ENCODE results near the gene WDR49.

WDR49 gene

GRCh38 chr3:167450195-167450594 lies 203.5 kb downstream of the WDR49 start:
- Histone ChIP-seq H3K9me3 (ENCODE audit: insufficient read depth, low read length) (no peaks in the 10 kb centered on the region), H3K9ac (ENCODE audit: low read length) (no peak overlapping the region), H2AFZ (ENCODE audit: low read depth, low read length) (no peak overlapping the region), H3K27ac (ENCODE audit: low read length) (no peak overlapping the region), H3K4me1 (ENCODE audit: low read length) (peaks cover 8% of the 10 kb centered on the region; the same call in 1 of the 2 replicates), H4K20me1 (ENCODE audit: insufficient read depth, low read length) (no peaks in the 10 kb centered on the region), H3K27me3 (ENCODE audit: low read depth, low read length) (no peaks in the 10 kb centered on the region), H3K79me2 (ENCODE audit: low read length) (no peaks in the 10 kb centered on the region), H3K4me2 (ENCODE audit: low read length) (peak overlapping the region; percentile 32), H3K36me3 (replicated peaks; ENCODE audit: low read depth, low read length) (no peaks in the 10 kb centered on the region), H3K4me3 (ENCODE audit: low read length) (no peak overlapping the region)
- TF ChIP-seq CTCF (IDR thresholded peaks at IDR 0.05; ENCODE audit: low read depth, low read length) = no peak
- TF ChIP-seq EZH2phosphoT487 (IDR thresholded peaks at IDR 0.05; ENCODE audit: low read depth) = no peak

GRCh38 chr3:167445491-167445890 lies 208.3 kb downstream of the WDR49 start:
- no peaks in the 10 kb centered on the region for H3K36me3 ChIP-seq (replicated peaks; ENCODE audit: low read depth, low read length)
- H3K9me3 ChIP-seq (ENCODE audit: insufficient read depth, low read length) = no peaks in the 10 kb centered on the region
- H3K4me3 ChIP-seq (ENCODE audit: low read length) = no peak overlapping the region
- no peak overlapping the region for H3K4me2 ChIP-seq (ENCODE audit: low read length)
- H3K79me2 ChIP-seq (ENCODE audit: low read length) = no peaks in the 10 kb centered on the region
- TF ChIP-seq CTCF (IDR thresholded peaks at IDR 0.05; ENCODE audit: low read depth, low read length) = no peak
- TF ChIP-seq EZH2phosphoT487 (IDR thresholded peaks at IDR 0.05; ENCODE audit: low read depth) = no peak
- no peaks in the 10 kb centered on the region for H3K27me3 ChIP-seq (ENCODE audit: low read depth, low read length)
- peaks cover 7% of the 10 kb centered on the region; the same call in 1 of the 2 replicates for H3K4me1 ChIP-seq (ENCODE audit: low read length)
- no peaks in the 10 kb centered on the region for H4K20me1 ChIP-seq (ENCODE audit: insufficient read depth, low read length)
- no peak overlapping the region for H2AFZ ChIP-seq (ENCODE audit: low read depth, low read length)
- H3K9ac ChIP-seq (ENCODE audit: low read length) = no peak overlapping the region
- H3K27ac ChIP-seq (ENCODE audit: low read length) = no peak overlapping the region

- H3K9me3 ChIP-seq (ENCODE audit: insufficient read depth, low read length) = no peaks in the 10 kb centered on the region
- H3K4me1 ChIP-seq (ENCODE audit: low read length) = no peaks in the 10 kb centered on the region
- H3K36me3 ChIP-seq (replicated peaks; ENCODE audit: low read depth, low read length) = peaks cover 3% of the 10 kb centered on the region
- H3K4me2 ChIP-seq (ENCODE audit: low read length) = no peak overlapping the region
- no peak for TF ChIP-seq EZH2phosphoT487 (IDR thresholded peaks at IDR 0.05; ENCODE audit: low read depth)
- TF ChIP-seq CTCF (IDR thresholded peaks at IDR 0.05; ENCODE audit: low read depth, low read length) = no peak
- no peak overlapping the region for H2AFZ ChIP-seq (ENCODE audit: low read depth, low read length)
- H3K4me3 ChIP-seq (ENCODE audit: low read length) = no peak overlapping the region
- no peaks in the 10 kb centered on the region for H3K27me3 ChIP-seq (ENCODE audit: low read depth, low read length)
- no peak overlapping the region for H3K27ac ChIP-seq (ENCODE audit: low read length)
- no peak overlapping the region for H3K9ac ChIP-seq (ENCODE audit: low read length)
- H4K20me1 ChIP-seq (ENCODE audit: insufficient read depth, low read length) = no peaks in the 10 kb centered on the region
- H3K79me2 ChIP-seq (ENCODE audit: low read length) = no peaks in the 10 kb centered on the region
Measured at GRCh38 chr3:167441256-167441655, 212.5 kb downstream of the WDR49 start.

- no peaks in the 10 kb centered on the region for H3K4me1 ChIP-seq (ENCODE audit: low read length)
- H3K79me2 ChIP-seq (ENCODE audit: low read length) = no peaks in the 10 kb centered on the region
- no peaks in the 10 kb centered on the region for H3K9me3 ChIP-seq (ENCODE audit: insufficient read depth, low read length)
- no peaks in the 10 kb centered on the region for H4K20me1 ChIP-seq (ENCODE audit: insufficient read depth, low read length)
- peaks cover 3% of the 10 kb centered on the region for H3K36me3 ChIP-seq (replicated peaks; ENCODE audit: low read depth, low read length)
- no peak overlapping the region for H3K9ac ChIP-seq (ENCODE audit: low read length)
- no peak for TF ChIP-seq EZH2phosphoT487 (IDR thresholded peaks at IDR 0.05; ENCODE audit: low read depth)
- TF ChIP-seq CTCF (IDR thresholded peaks at IDR 0.05; ENCODE audit: low read depth, low read length) = no peak
- no peaks in the 10 kb centered on the region for H3K27me3 ChIP-seq (ENCODE audit: low read depth, low read length)
- no peak overlapping the region for H2AFZ ChIP-seq (ENCODE audit: low read depth, low read length)
- no peak overlapping the region for H3K27ac ChIP-seq (ENCODE audit: low read length)
- no peak overlapping the region for H3K4me3 ChIP-seq (ENCODE audit: low read length)
- H3K4me2 ChIP-seq (ENCODE audit: low read length) = no peak overlapping the region
Measured at GRCh38 chr3:167437428-167438139, 216.2 kb downstream of the WDR49 start.
